Measurements from ENCODE around the gene NOL9.
A peak's percentile ranks its signal among the peaks of the same experiment; 100 is the strongest.

The NOL9 gene

DNA sequence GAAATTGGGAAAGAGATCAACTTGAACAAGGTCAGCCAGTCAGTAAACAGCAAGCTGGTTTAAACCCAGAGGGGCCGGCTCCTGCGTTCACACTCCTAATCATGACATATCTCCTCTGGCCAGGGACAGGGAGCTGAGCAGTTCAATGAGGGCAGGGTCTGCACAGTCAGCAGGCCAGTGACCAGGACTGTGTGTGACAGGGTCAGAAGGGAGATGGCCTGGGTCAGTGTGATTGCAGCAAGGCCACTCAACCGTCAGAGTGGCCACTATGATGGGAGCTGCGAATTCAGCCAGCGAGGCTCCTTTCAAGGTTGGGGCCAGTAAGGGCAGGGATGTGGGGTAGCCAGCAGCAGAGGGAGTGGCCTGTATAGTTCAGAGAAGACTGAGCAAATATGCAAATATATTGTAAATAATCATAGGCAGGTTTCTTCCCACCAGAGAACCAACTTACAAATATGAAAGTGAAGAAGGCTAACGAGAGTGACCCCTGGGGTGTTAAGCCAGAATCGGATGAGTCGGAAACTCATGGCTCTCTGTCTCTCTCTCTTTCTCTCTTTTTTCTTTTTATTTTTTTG lies 20.0 kb downstream of the NOL9 start:
- no peak for TF ChIP-seq POLR2A (IDR thresholded peaks at IDR 0.05; ENCODE audit: low read depth, low read length)
- no peak for DNase-seq (ENCODE audit: insufficient read length, low spot score)
- no peak for FAIRE-seq

DNA sequence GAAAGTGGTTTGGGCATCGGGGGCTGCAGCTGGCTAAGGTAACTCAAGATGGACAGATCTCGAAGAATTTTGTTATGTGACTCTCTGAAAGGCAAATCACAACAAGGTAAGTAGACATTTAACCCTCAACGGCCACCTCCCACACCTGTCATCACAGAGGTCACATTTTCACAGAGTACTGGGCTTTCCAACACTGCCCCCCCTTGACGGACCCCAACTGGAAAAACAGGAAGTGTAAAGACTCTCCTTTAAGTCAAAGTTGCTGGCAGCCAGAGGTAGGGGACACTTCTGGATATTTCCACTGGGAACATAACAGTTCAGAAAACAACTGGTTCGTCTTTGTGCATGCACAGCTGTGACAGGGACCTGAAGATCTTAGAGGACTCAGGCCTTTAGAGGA lies 22.3 kb downstream of the NOL9 start:
- TF ChIP-seq POLR2A (IDR thresholded peaks at IDR 0.05; ENCODE audit: low read depth, low read length): no peak
- no peak for FAIRE-seq
- no peak for DNase-seq (ENCODE audit: insufficient read length, low spot score)

DNA sequence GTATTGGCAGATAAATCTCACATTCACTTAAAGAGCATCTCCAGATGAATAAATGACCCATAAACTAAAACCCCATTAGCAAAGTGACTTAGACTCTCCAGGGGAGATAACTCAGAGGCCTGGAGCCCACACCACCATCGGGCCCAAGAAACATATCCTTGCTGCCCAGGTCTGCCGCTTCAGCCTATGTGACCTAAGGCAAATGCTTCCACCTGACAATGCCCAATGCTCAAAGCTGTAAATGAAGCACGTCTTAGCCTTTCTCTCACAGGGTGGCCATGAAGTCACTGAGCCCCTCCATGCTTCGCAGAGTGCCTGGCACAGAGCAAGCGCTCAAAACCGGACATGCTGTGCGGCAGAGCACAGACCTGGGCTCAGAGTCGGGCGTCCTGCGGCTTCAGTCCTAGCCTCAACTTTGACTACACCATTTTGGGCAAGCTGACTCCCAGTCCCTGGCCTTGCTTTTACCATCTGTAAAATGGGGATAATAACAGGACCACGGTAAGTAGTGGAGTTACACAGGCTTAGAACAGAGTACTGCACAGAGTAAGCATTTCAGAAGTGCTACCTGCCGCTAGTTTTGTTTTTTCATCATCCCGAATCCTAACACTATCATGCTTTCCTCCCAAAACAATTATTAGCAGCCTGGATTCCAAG lies 23.7 kb downstream of the NOL9 start:
- TF ChIP-seq POLR2A (IDR thresholded peaks at IDR 0.05; ENCODE audit: low read depth, low read length): no peak
- FAIRE-seq: no peak
- no peak for DNase-seq (ENCODE audit: insufficient read length, low spot score)

- TF ChIP-seq POLR2A (IDR thresholded peaks at IDR 0.05; ENCODE audit: low read depth, low read length): no peak
- DNase-seq (ENCODE audit: insufficient read length, low spot score) (no peak), FAIRE-seq (no peak)
These were observed 25.8 kb downstream of the NOL9 start for GRCh38 chr1:6528492-6528891.

GRCh38 chr1:6526316-6526715 lies 28.0 kb downstream of the NOL9 start:
- TF ChIP-seq POLR2A (IDR thresholded peaks at IDR 0.05; ENCODE audit: low read depth, low read length): no peak
- no peak for FAIRE-seq
- DNase-seq (ENCODE audit: insufficient read length, low spot score): no peak

DNA sequence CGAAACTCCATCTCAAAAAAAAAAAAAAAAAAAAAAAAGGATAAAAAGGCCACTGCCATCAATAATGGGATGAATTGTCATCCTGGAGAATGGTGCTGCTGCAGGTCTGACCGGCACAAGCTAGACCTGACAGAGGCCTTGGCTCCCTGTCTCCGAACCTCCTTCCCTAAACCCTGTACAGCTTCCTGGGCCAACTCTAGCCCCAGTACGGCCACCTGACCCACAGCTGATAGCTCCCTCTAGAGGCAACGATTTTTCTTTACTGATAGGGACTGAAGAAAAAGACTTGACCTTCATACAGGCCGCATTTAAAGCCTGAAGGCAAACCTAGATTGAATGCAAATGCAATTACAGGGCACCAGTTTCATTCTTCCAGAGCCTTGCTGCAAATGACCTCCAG lies 30.7 kb downstream of the NOL9 start:
- no peak for TF ChIP-seq POLR2A (IDR thresholded peaks at IDR 0.05; ENCODE audit: low read depth, low read length)
- FAIRE-seq (no peak), DNase-seq (ENCODE audit: insufficient read length, low spot score) (no peak)

- no peak for DNase-seq (ENCODE audit: insufficient read length, low spot score)
- no peak for TF ChIP-seq POLR2A (IDR thresholded peaks at IDR 0.05; ENCODE audit: low read depth, low read length)
- FAIRE-seq: peak; percentile 48
These were observed 32.8 kb downstream of the NOL9 start for GRCh38 chr1:6521536-6521935.

DNA sequence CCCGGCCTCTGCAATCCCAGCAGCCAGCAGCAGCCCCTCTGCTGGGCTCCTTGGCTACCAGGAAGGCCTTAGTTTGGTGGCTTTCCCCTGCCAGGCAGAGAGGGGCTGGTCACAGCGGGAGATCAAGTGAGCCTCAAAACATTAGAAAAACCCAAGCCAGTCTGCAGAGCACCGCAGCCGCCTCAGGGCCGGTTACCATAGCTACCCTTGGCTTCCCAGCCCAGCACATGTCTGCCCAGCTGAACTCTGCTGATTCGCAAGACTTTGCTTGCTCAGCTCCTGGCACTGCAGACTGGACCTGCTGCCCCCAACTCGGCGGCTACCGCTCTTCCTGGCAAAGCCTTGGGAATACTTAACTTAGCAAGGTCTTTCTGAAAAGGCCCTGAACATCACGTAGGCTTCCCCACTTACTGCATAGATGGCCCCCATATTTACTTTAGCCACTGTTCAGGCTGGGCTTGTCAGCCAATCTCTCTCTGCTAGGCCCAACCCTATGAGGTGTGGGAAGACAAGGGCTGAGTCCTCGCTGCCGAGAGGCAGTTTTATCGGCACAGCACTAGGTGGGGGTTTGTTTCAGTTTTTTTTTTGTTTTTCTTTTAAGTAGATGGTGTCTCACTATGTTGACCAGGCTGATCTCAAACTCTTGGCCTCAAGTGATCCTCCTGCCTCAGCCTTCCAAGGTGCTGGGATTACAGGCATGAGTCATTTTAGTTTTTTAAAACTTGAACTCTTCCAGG lies 34.2 kb downstream of the NOL9 start:
- DNase-seq (ENCODE audit: insufficient read length, low spot score): peak; percentile 72
- peak; percentile 6 for FAIRE-seq
- TF ChIP-seq POLR2A (IDR thresholded peaks at IDR 0.05; ENCODE audit: low read depth, low read length): no peak

DNA sequence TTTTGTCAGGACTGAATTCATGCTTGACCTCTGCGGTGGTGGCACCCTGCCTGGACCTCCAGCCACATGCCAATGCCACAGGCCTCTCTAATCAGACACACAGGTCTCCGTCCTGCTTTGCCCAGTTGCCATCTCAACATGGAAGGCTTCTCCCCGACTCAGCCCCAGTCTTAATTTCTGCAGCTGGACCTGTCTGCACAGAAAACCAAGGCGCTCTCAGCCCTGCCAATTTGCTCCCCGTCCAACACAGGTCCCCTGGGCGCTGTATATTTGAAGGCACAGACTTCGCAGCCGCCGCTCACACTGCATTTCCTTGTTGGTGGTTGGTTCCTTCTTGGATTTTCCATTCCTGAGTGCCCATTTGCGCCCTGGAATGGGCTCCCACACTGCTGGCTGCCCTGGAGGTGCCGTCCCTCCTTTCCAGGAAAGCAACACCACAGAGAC lies 34.8 kb downstream of the NOL9 start:
- no peak for DNase-seq (ENCODE audit: insufficient read length, low spot score)
- TF ChIP-seq POLR2A (IDR thresholded peaks at IDR 0.05; ENCODE audit: low read depth, low read length): no peak
- no peak for FAIRE-seq

DNA sequence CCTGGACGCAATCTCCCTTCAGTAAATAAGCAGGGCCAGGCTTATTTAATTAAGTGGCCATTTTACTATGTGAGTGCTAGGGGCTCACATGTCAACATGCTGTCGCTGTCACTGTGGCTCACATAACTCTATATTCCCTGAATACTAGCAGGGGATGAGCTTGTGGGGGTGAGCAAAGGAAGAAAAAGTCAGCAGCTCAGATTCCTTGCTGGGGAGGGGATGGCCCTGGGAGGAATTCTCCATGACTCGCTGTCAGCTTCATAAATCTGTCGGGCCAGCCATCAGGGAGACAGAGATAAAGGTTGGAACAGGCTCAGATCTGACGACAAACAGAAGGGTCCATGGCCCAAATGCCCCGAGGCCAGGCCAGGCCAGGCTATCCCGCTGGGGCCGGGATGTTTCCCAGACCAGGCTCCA lies 36.9 kb downstream of the NOL9 start:
- FAIRE-seq (no peak), DNase-seq (ENCODE audit: insufficient read length, low spot score) (no peak)
- no peak for TF ChIP-seq POLR2A (IDR thresholded peaks at IDR 0.05; ENCODE audit: low read depth, low read length)

GRCh38 chr1:6515771-6516170 lies 38.5 kb downstream of the NOL9 start:
- DNase-seq (ENCODE audit: insufficient read length, low spot score) (no peak), FAIRE-seq (no peak)
- no peak for TF ChIP-seq POLR2A (IDR thresholded peaks at IDR 0.05; ENCODE audit: low read depth, low read length)

- TF ChIP-seq POLR2A (IDR thresholded peaks at IDR 0.05; ENCODE audit: low read depth, low read length): no peak
- DNase-seq (ENCODE audit: insufficient read length, low spot score) (no peak), FAIRE-seq (no peak)
These were observed 41.0 kb downstream of the NOL9 start for GRCh38 chr1:6513320-6513801.

DNA sequence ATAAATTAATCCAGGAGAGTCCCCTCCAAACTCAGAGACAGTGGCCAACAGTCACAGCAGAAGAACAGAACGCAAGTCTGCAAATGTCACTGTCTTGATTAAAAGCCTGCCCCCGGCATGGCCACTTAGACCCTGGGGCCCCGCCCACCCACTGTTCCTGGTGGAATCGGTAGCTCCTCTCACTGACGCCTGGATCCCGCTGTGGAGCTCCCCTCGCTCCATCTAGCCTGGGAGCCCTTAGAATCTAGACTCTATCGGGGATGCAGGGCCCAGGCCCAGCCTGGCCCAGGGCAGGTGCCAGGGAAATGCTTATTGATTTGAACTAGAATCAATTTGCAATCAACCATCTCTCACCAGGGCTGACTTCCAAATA lies 41.4 kb downstream of the NOL9 start:
- DNase-seq (ENCODE audit: insufficient read length, low spot score) (no peak), FAIRE-seq (no peak)
- TF ChIP-seq POLR2A (IDR thresholded peaks at IDR 0.05; ENCODE audit: low read depth, low read length): no peak

- FAIRE-seq (no peak), DNase-seq (ENCODE audit: insufficient read length, low spot score) (no peak)
- no peak for TF ChIP-seq POLR2A (IDR thresholded peaks at IDR 0.05; ENCODE audit: low read depth, low read length)
These were observed 41.9 kb downstream of the NOL9 start for GRCh38 chr1:6512245-6512907.

Measured in H54 (cell line).